ENCODE data around the gene SPOCK1. TPM values are rescaled to one million over a fixed set of nuclear protein-coding genes. Genes with fewer than 3 reads are reported as not detected.

The SPOCK1 gene
- total and polyA plus RNA-seq, 2 experiments from 2014 or later, result 8.2 to 10.5 TPM

DNA sequence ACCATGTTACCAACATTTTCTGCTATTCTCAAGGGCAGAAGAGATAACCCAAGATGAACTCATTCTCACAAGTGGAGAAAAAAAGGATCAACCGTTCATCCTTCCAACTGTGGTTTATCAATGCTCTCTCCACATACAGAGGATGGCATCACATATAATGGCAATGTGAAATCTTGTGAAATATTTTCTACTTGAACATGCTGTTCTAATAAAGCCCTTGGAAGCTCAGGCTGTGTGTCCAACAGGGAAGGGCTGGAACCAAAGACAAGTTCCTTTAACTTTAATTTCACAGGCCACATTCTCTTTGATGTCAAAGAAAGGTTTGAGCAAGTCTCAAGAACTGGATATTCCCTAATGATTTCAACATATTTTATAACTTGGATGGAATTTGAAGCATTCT lies 230.5 kb downstream of the SPOCK1 start:
- H3K27ac Mint-ChIP-seq, result no peak overlapping the region
- TF ChIP-seq, protein P1, sequence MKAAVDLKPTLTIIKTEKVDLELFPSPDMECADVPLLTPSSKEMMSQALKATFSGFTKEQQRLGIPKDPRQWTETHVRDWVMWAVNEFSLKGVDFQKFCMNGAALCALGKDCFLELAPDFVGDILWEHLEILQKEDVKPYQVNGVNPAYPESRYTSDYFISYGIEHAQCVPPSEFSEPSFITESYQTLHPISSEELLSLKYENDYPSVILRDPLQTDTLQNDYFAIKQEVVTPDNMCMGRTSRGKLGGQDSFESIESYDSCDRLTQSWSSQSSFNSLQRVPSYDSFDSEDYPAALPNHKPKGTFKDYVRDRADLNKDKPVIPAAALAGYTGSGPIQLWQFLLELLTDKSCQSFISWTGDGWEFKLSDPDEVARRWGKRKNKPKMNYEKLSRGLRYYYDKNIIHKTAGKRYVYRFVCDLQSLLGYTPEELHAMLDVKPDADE (IDR thresholded peaks at IDR 0.05), result no peak
- TF ChIP-seq POLR2AphosphoS5 (IDR thresholded peaks at IDR 0.05; ENCODE audit: low read depth) (no peak), JUNB (IDR thresholded peaks at IDR 0.05; ENCODE audit: unreplicated experiment) (no peak), ZNF114 (CRISPR knock-in tag; IDR thresholded peaks at IDR 0.05) (no peak), EZH2phosphoT487 (IDR thresholded peaks at IDR 0.05; ENCODE audit: unreplicated experiment) (no peak), ZNF331 (CRISPR knock-in tag; IDR thresholded peaks at IDR 0.05; ENCODE audit: low read depth) (no peak), STAT1 (IDR thresholded peaks at IDR 0.05; ENCODE audit: unreplicated experiment) (no peak)
- TF ChIP-seq, protein P2, sequence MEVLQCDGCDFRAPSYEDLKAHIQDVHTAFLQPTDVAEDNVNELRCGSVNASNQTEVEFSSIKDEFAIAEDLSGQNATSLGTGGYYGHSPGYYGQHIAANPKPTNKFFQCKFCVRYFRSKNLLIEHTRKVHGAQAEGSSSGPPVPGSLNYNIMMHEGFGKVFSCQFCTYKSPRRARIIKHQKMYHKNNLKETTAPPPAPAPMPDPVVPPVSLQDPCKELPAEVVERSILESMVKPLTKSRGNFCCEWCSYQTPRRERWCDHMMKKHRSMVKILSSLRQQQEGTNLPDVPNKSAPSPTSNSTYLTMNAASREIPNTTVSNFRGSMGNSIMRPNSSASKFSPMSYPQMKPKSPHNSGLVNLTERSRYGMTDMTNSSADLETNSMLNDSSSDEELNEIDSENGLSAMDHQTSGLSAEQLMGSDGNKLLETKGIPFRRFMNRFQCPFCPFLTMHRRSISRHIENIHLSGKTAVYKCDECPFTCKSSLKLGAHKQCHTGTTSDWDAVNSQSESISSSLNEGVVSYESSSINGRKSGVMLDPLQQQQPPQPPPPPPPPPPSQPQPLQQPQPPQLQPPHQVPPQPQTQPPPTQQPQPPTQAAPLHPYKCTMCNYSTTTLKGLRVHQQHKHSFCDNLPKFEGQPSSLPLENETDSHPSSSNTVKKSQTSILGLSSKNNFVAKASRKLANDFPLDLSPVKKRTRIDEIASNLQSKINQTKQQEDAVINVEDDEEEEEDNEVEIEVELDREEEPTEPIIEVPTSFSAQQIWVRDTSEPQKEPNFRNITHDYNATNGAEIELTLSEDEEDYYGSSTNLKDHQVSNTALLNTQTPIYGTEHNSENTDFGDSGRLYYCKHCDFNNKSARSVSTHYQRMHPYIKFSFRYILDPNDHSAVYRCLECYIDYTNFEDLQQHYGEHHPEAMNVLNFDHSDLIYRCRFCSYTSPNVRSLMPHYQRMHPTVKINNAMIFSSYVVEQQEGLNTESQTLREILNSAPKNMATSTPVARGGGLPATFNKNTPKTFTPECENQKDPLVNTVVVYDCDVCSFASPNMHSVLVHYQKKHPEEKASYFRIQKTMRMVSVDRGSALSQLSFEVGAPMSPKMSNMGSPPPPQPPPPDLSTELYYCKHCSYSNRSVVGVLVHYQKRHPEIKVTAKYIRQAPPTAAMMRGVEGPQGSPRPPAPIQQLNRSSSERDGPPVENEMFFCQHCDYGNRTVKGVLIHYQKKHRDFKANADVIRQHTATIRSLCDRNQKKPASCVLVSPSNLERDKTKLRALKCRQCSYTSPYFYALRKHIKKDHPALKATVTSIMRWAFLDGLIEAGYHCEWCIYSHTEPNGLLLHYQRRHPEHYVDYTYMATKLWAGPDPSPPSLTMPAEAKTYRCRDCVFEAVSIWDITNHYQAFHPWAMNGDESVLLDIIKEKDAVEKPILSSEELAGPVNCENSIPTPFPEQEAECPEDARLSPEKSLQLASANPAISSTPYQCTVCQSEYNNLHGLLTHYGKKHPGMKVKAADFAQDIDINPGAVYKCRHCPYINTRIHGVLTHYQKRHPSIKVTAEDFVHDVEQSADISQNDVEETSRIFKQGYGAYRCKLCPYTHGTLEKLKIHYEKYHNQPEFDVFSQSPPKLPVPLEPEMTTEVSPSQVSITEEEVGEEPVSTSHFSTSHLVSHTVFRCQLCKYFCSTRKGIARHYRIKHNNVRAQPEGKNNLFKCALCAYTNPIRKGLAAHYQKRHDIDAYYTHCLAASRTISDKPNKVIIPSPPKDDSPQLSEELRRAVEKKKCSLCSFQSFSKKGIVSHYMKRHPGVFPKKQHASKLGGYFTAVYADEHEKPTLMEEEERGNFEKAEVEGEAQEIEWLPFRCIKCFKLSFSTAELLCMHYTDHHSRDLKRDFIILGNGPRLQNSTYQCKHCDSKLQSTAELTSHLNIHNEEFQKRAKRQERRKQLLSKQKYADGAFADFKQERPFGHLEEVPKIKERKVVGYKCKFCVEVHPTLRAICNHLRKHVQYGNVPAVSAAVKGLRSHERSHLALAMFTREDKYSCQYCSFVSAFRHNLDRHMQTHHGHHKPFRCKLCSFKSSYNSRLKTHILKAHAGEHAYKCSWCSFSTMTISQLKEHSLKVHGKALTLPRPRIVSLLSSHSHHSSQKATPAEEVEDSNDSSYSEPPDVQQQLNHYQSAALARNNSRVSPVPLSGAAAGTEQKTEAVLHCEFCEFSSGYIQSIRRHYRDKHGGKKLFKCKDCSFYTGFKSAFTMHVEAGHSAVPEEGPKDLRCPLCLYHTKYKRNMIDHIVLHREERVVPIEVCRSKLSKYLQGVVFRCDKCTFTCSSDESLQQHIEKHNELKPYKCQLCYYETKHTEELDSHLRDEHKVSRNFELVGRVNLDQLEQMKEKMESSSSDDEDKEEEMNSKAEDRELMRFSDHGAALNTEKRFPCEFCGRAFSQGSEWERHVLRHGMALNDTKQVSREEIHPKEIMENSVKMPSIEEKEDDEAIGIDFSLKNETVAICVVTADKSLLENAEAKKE (CRISPR knock-in tag; IDR thresholded peaks at IDR 0.05), result no peak
- TF ChIP-seq, protein P3, sequence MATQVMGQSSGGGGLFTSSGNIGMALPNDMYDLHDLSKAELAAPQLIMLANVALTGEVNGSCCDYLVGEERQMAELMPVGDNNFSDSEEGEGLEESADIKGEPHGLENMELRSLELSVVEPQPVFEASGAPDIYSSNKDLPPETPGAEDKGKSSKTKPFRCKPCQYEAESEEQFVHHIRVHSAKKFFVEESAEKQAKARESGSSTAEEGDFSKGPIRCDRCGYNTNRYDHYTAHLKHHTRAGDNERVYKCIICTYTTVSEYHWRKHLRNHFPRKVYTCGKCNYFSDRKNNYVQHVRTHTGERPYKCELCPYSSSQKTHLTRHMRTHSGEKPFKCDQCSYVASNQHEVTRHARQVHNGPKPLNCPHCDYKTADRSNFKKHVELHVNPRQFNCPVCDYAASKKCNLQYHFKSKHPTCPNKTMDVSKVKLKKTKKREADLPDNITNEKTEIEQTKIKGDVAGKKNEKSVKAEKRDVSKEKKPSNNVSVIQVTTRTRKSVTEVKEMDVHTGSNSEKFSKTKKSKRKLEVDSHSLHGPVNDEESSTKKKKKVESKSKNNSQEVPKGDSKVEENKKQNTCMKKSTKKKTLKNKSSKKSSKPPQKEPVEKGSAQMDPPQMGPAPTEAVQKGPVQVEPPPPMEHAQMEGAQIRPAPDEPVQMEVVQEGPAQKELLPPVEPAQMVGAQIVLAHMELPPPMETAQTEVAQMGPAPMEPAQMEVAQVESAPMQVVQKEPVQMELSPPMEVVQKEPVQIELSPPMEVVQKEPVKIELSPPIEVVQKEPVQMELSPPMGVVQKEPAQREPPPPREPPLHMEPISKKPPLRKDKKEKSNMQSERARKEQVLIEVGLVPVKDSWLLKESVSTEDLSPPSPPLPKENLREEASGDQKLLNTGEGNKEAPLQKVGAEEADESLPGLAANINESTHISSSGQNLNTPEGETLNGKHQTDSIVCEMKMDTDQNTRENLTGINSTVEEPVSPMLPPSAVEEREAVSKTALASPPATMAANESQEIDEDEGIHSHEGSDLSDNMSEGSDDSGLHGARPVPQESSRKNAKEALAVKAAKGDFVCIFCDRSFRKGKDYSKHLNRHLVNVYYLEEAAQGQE (IDR thresholded peaks at IDR 0.05; ENCODE audit: unreplicated experiment), result no peak
- TF ChIP-seq, protein P4, sequence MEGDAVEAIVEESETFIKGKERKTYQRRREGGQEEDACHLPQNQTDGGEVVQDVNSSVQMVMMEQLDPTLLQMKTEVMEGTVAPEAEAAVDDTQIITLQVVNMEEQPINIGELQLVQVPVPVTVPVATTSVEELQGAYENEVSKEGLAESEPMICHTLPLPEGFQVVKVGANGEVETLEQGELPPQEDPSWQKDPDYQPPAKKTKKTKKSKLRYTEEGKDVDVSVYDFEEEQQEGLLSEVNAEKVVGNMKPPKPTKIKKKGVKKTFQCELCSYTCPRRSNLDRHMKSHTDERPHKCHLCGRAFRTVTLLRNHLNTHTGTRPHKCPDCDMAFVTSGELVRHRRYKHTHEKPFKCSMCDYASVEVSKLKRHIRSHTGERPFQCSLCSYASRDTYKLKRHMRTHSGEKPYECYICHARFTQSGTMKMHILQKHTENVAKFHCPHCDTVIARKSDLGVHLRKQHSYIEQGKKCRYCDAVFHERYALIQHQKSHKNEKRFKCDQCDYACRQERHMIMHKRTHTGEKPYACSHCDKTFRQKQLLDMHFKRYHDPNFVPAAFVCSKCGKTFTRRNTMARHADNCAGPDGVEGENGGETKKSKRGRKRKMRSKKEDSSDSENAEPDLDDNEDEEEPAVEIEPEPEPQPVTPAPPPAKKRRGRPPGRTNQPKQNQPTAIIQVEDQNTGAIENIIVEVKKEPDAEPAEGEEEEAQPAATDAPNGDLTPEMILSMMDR (conservative IDR thresholded peaks at IDR 0.05; ENCODE audit: low read depth in 2 of 2), result no peak
- no peaks in the 10 kb centered on the region for H3K79me2 ChIP-seq (replicated peaks; ENCODE audit: insufficient read depth)
- H3F3A ChIP-seq (replicated peaks; ENCODE audit: low read depth), result no peaks in the 10 kb centered on the region
- peaks cover 5% of the 10 kb centered on the region for H3K4me1 Mint-ChIP-seq
- no peaks in the 10 kb centered on the region for H3K27me3 ChIP-seq (ENCODE audit: insufficient read depth)
- H3K4me2 ChIP-seq, result no peak overlapping the region
- no peaks in the 10 kb centered on the region for H3K4me1 ChIP-seq (ENCODE audit: insufficient read depth)
- no peak overlapping the region for H3K4me3 ChIP-seq
- no peaks in the 10 kb centered on the region for H3K36me3 Mint-ChIP-seq (ENCODE audit: low read depth)
- H3K9me2 ChIP-seq (ENCODE audit: insufficient read depth), result no peaks in the 10 kb centered on the region
- H3K4me3 Mint-ChIP-seq, result no peak overlapping the region
- DNase-seq (ENCODE audit: low spot score), result no peak
- H4K20me1 ChIP-seq (replicated peaks; ENCODE audit: insufficient read depth), result no peaks in the 10 kb centered on the region
- peaks cover 2% of the 10 kb centered on the region for H3K27me3 Mint-ChIP-seq (ENCODE audit: insufficient read depth, low read depth, poor library complexity)
- H3K36me3 ChIP-seq (ENCODE audit: insufficient read depth), result no peaks in the 10 kb centered on the region
- no peaks in the 10 kb centered on the region for H3K9me3 Mint-ChIP-seq
- H3K27ac ChIP-seq (ENCODE audit: low read depth), result no peak overlapping the region
- ATAC-seq, result no peak
- no peak overlapping the region for H2AFZ ChIP-seq

Measured in GM23338 (cell line).